GM23248 (cell line): ENCODE measurements around the gene C1orf105.

Experiments used
- EZH2 ChIP-seq: fragments of 200-600 bp; sonication (generic); IDR thresholded peaks from 2 replicates; pipeline ENCODE4 v1.6.1; 2018; ENCODE audit warnings: antibody characterized with exemption, mild to moderate bottlenecking; ENCODE audit not compliant: insufficient read depth, poor library complexity, severe bottlenecking
- EZH2phosphoT487 ChIP-seq: fragments of 200-600 bp; sonication (generic); IDR thresholded peaks from 2 replicates; pipeline ENCODE4 v1.6.1; 2018; ENCODE audit warnings: antibody characterized with exemption, moderate library complexity, mild to moderate bottlenecking, low read depth; ENCODE audit not compliant: insufficient read depth

DNA sequence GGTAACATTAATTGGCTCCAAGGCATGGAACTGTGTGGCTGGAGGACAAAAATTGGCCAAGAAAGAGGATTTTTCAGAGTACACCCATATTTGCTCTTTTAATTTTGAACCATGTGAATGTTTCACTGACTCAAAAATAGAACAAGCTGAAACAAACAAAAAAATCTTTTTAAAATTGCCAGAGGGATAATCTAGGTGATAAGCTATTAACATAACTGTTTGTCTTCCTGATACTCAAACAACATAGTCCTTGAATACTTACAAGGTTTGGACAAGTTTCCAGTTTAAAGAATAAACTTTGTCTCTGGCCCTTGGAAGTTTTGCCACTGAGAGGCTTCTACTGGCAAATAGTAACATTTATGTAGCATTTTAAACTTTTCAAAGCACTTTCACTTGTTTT is 53.4 kb downstream of the C1orf105 start:
- TF ChIP-seq EZH2 (no peak), EZH2phosphoT487 (no peak)
